ENCODE measurements around the gene MAP3K13. TPM values are rescaled to one million over a fixed set of nuclear protein-coding genes. Genes with fewer than 3 reads are reported as not detected.

The MAP3K13 gene
- total and polyA plus RNA-seq, 2 of the 13 experiments (the other 11 are each of a cell fraction or from before 2014, with no cell fraction given) = 24.2 to 26.5 TPM

GRCh38 chr3:185328324-185329004 lies 34.5 kb upstream of the MAP3K13 start (continued):
- no peak for TF ChIP-seq ZNF609 (CRISPR knock-in tag; IDR thresholded peaks at IDR 0.05; ENCODE audit: borderline replicate concordance)
- TF ChIP-seq ZNF30 (CRISPR knock-in tag; IDR thresholded peaks at IDR 0.05) = no peak
- TF ChIP-seq CHD4 (IDR thresholded peaks at IDR 0.05; ENCODE audit: borderline replicate concordance, low read length) = no peak
- no peak for TF ChIP-seq ZNF75D (CRISPR knock-in tag; IDR thresholded peaks at IDR 0.05; ENCODE audit: borderline replicate concordance)
- no peak for TF ChIP-seq FOXA1 (IDR thresholded peaks at IDR 0.05)
- TF ChIP-seq FOXA1 (CRISPR knock-in tag; IDR thresholded peaks at IDR 0.05) = peak; percentile 51; the same call in 1 of the 2 replicates
- TF ChIP-seq NCOA5 (CRISPR knock-in tag; IDR thresholded peaks at IDR 0.05) = no peak
- no peak for TF ChIP-seq MEIS2 (CRISPR knock-in tag; IDR thresholded peaks at IDR 0.05)
- TF ChIP-seq ZMAT3 (CRISPR knock-in tag; conservative IDR thresholded peaks at IDR 0.05) = 0 out of 2 replicates have a peak, but pooled peaks have one; percentile 28
- no peak for TF ChIP-seq SMAD9 (CRISPR knock-in tag; IDR thresholded peaks at IDR 0.05)
- TF ChIP-seq ZFP41 (CRISPR knock-in tag; IDR thresholded peaks at IDR 0.05; ENCODE audit: borderline replicate concordance) = no peak
- no peak for TF ChIP-seq TRAFD1 (CRISPR knock-in tag; IDR thresholded peaks at IDR 0.05; ENCODE audit: borderline replicate concordance)
- no peak for TF ChIP-seq ZNF879 (CRISPR knock-in tag; IDR thresholded peaks at IDR 0.05)
- no peak for TF ChIP-seq ZKSCAN1 (IDR thresholded peaks at IDR 0.05; ENCODE audit: low read length)
- no peak for TF ChIP-seq KLF13 (CRISPR knock-in tag; IDR thresholded peaks at IDR 0.05)
- TF ChIP-seq NFATC3 (CRISPR knock-in tag; IDR thresholded peaks at IDR 0.05) = no peak
- no peak for TF ChIP-seq SMC3 (IDR thresholded peaks at IDR 0.05; ENCODE audit: low read length)
- no peak for TF ChIP-seq HMGXB3 (CRISPR knock-in tag; IDR thresholded peaks at IDR 0.05; ENCODE audit: borderline replicate concordance)
- TF ChIP-seq CHD2 (IDR thresholded peaks at IDR 0.05; ENCODE audit: low read depth, low read length) = no peak
- TF ChIP-seq FOXJ3 (CRISPR knock-in tag; IDR thresholded peaks at IDR 0.05; ENCODE audit: borderline replicate concordance) = peak; percentile 72; the same call in 1 of the 2 replicates

Measured in HepG2 (cell line).